Measurements from ENCODE around the gene TMPRSS7. TPM values are rescaled to one million over a fixed set of nuclear protein-coding genes. Genes with fewer than 3 reads are reported as not detected.

TMPRSS7 gene
- total RNA-seq, 1 experiment from 2014 or later, result 0.12 TPM

DNA sequence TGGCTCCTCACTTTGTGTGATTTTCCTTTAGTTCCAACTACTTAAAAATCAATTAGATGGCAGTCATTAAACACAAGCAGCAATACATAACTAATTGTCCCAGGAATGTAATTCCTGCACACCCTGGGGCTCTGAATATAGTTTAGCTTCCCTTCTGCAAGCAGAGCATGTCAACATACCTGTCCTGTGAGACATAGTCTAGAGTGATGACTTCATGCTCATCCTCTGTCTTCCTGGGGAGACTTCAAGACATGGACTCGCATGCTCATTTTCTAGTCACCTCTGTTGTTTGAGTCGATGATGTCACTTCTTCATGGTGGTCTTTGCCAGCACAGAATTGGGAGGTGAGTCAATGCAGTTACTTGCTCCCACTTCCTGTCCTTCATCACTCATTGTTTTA, 67.4 kb downstream of the TMPRSS7 start:
- peak; percentile 16 for DNase-seq (ENCODE audit: low spot score)

DNA sequence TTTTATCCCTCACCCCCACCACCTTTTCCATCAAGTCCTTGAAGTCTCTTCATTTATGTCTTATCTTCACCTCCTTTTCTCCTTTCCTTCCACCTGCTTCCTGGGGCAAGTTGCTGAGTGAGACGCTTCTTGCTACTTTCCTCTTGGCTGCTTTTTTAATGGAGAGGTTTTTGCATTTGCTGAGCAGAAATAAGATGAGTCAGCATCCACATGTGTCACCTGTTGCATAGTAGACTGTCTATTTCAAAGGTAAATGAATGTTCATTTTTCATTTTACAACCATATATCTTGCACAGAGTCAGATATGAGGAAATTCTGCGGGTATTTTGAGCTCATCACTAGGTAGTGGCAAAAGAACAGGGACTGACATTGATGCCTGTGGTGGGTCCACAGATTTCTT, 70.2 kb downstream of the TMPRSS7 start:
- DNase-seq (ENCODE audit: low spot score), result no peak

DNA sequence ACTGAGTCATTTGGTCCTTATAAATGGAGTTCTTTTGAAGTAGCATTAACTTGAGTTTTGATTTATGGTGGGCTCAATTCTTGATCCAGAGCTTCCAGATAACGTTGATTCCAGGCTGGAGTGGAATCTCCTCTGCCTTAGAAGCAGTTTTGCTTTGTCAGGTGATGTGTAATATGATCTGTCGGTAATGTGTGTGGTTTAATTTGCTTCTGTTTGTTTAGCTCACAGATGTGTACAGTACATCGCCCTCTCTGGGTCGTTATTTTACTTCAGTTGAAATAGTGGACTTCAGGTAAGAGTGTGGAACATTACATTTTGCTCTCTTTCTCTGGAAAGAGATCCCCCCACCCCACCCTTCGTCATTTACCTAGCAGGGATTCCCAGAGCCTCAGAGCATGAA, 74.8 kb downstream of the TMPRSS7 start:
- peak; percentile 25 for DNase-seq (ENCODE audit: low spot score)

DNA sequence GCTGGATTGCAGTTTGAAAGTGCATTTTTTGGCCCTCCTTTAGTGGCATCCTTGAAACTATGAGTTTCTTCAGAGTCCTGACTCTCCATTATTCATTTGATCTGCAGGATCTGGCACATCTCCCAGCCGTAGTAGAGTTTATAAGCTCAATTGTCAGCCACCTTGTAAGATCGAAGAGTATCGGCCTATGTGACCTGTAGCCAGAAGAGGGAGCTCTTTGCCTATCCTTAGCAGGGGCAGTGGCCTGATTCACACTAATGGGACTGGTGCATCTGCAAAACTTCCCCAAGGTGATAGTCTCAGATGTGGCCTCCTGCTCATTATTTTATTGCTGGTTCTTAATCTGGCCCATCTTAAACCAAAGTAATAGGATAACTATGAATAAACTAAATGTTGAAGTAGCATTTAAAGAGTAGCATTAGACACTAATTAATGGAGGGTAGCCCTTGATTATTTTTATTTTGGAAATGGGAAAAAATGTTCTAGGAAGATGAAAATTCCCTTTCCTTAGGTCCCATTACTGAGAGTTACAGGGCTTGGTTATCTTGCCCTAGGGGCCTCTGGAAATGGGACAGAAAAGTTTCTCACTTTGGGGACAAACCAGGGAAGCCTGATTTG, 77.4 kb downstream of the TMPRSS7 start:
- peak; percentile 49 for DNase-seq (ENCODE audit: low spot score)

DNA sequence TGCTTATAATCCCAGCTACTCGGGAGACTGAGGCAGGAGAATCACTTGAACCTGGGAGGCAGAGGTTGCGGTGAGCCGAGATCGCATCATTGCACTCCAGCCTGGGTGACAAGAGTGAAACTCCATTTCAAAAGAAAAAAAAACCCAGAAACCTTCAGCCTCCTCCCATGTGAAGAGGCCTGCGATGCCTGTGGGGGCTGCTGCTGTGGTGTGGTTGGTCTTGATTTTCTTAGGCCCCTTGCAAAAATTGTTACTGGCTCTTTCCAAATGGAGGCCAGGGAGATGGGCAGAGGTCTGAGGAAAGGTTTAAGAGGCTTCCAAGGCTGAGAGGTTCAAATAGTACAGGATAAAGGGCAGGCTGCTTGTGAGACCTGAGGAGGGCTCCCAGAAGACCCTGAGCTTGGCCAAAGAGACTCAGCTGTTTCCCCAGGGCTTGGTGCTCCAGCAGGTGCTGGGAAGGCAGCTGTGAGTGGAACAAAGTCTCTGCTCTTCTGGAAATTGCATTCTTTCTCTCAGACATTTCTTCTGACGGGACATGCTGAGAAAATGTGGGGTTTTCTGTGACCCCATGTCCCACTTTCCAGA, 80.1 kb downstream of the TMPRSS7 start:
- no peak for DNase-seq (ENCODE audit: low spot score)

DNA sequence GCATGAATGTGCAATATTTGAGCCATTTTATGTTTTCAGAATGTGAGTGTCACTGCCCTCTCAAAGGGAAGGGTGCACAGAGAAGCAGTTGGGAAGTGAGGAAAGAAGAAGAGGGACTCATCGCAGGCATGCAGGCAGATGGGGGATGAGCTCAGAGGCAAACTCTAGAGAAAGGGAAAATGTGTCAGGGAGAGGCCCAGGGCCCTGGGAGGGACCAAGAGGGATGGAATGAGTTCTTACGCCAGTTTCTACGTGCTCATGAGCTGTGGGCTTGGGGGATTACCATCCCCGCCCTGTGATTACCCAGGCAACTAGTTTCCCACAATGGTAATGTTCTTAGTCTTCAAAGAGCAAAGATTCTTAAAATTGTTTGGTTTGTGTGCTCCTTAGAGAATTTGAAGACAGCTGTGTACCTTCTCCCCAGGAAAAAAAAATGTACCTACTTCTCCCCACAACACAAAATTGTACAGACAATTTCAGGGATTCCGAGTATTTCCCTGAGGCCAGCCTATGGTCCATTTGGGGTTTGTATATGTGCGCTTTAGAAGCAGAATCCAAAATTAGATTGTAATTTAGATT, 80.7 kb downstream of the TMPRSS7 start:
- no peak for DNase-seq (ENCODE audit: low spot score)

DNA sequence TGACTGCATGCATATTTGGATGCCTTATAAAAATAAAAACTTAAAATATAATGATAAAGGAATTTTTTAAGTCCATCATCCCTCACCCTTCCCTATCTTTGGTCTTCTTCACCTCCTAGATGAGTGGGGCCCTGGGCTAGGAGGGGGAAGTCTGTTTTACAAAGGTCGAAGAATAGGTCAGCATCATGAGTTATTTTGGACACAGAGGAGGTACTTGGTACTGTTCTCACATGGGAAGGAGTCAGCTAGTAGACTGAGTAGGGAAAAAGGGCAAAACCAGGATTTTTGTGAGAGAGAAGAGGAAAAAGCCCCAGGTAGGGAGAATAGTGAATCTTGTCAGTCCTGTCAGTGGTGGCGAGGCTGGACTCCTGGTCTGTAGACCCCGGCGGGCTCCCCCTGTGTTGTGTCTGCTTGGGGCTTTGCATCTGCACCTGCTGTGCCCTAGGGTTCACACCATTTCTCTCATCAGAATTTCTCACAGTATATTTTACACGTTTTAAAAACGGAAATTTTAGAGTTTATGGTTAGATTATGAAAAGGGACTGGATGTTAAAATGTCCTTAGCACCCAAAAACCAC, 81.4 kb downstream of the TMPRSS7 start:
- no peak for DNase-seq (ENCODE audit: low spot score)

DNA sequence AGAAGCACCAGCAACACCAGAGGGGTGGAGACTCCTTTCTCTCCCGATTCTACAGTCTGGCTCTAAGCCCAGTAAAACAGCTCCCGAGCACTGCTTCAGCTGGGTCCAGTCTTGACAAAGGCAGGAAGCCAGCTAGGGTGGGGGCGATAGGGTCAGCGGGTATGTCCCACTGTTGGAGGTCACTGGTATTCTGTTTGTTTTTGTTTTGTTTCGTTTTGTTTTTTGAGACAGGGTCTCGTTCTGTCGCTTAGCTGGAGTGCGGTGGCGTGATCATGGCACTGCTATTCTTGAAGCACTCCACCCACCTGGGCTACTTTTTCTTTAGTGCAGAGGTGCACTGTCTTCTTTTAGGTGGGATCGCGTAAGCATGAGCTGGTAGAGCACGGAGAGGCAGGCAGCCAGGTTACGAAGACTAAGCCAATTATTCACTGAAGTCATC, 82.2 kb downstream of the TMPRSS7 start:
- no peak for DNase-seq (ENCODE audit: low spot score)

DNA sequence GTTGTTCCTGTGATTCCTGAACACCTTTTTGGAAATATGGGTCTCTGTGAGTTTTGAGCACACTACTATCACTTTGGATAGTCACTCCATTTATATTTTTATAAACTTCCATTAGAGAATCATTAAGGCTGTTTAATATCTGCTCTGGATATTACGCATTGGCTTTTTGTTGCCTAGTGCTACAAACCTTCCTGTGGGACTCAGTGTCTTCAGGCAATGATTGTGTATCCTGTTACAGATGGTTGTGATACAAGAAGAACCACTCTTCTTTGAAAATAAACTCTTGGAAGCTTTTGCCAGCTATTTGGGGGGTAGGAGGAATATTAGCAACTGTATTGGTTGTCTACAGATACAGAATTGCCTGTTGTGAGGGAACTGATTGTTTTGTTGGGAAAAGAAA, 82.9 kb downstream of the TMPRSS7 start:
- DNase-seq (ENCODE audit: low spot score), result no peak

DNA sequence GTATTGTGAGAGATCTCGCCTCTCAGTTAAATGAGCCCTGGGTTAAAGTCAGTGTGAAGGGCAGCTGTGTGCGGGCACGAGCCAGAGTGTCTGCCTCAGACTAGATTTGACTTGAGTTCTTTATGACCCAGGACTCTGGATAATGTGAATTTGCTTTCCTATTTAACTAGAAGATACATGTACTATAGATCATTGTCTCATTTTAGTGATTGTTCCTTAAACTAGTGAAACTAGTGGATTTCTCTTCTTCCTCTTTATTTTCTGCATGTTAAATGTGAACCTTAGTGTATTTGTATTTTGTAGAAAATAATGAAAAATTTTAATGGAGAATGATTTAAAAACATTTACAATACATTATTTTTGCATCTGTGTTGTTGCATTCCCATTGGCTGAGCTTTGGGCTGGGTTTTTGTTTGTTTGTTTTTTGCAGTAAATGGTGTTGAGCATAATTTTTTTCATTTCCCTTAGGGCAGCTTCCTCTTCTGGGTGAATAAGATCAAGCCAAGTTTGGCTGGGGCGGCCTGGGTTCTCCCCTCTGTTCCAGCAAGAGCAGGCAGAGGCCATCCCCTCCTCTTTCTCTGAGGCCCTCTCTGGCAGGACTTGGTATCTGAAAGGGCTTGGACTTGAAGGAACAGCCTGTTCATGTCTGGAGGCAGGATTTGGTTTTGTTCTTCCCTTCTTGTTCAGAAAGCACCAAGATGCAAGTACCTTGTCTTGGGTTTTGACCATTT, 83.5 kb downstream of the TMPRSS7 start:
- DNase-seq (ENCODE audit: low spot score), result no peak

DNA sequence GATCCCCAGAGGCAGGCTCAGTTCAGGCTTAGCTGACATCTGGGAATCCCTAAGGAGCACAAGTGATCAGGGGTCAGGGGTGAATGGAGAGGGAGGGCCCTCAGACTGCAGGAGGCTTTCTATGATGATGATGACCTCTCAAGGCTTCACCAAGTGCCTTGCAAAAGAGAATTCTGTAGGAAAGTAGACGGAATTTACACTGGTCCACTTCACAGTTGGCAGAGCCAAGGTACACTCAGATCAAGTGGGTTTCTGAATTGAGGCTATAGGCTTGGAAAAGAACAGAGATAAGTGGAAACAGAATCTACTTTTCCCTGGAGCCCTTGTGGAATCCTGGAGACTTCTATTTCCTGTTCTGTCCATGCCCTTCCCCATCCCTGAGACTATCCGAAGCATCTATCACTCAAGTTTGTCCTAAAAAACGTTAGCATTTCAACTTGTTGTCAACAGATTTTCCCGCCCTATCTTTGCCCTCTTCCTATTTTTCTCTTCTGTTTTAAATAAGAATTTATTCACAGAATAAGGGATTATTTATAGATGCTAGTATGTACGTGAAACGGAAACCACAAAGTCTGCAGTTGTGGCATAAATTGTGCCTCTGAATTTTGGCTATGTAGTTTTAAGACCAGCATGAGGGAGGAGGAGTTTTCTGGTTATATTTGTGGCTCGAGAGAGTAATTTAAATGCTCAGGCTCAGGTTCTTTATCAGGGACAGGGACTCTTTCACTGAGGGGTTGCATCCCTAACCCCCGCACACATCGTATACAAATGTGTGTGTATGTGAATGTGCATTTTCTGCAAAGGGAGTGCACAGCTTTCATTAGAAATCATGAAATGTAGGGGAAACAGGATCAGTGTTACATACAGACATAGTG, 85.7 kb downstream of the TMPRSS7 start:
- DNase-seq (ENCODE audit: low spot score), result no peak

DNA sequence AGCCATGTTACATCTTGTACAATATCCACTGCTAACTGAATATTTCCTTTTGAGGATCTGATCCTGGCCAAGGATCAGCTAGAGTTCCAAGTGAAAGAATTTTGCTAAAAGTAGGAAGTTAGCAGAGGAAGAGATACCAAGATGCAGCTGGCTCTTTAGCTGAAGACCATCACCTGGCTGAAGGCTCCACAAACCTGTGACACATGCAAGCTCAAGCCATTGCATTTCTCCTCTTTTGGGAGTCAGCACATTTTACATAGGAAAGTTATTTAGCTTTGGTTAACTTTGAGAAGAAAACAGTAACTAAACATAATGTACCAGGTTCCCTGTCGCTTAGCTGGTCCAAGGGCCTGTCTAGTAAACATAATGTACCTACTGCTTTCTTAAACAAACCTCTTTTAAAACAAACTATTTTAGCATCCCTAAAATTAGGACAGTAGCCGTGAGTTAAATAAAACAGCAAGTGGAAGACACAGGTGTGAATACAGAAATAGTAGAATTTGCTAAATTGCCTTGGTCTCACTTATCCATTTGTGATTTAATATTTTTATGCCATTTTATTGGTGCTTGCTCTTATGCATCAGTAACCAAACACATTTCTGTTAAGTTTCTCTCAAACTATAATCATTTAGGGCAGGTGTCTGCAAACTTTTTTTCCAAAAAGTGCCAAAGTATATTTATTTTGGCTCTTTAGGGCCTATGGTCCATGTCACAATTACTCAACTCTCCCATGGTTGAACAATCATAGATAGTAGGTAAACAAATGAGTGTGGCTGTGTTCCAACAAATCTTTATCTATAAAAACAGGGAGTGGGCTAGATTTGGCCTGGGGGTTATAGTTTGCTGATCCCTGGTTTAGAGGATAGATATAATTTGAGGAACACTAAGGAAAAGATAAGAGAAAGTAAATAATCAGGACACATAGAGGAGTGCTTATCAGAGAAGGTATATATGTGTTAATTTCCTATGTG, 87.3 kb downstream of the TMPRSS7 start:
- no peak for DNase-seq (ENCODE audit: low spot score)

DNA sequence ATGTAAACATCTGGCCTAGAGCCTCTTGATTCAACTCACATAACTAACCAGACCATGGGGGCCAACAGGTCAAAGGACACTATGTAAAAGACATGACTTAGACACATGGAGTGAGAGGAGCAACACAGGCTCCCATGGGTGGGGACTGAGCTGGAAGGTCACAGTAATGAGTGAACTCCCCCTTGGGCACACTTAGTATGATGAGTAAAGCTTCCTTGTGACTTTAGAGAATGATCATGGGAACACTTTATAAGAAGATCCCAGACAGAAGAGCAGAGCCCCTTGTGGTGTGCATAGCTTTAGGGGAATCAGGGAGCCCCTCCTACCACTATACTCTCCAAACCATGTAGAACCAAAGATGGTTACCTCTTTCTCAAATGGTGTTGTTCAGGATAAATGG, 88.3 kb downstream of the TMPRSS7 start:
- no peak for DNase-seq (ENCODE audit: low spot score)

DNA sequence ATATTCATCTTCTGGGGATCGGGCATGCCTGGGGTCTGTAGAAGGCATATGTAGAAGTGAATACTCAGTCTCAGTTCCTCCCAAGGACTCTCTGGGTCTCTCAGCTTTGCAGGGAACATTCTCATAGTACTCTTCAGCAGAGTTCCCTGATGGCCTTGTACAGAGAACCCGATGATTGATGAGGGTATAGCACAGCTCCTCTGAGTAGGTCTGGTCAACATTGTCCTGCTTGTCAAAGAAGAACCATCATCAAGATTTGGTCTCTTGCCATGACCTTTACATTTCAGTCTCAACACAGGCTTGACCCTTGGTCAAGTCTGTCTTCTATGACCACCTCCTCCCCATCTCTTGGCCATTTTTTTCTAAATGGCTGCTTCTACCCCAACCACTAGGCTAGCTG, 89.0 kb downstream of the TMPRSS7 start:
- no peak for DNase-seq (ENCODE audit: low spot score)

DNA sequence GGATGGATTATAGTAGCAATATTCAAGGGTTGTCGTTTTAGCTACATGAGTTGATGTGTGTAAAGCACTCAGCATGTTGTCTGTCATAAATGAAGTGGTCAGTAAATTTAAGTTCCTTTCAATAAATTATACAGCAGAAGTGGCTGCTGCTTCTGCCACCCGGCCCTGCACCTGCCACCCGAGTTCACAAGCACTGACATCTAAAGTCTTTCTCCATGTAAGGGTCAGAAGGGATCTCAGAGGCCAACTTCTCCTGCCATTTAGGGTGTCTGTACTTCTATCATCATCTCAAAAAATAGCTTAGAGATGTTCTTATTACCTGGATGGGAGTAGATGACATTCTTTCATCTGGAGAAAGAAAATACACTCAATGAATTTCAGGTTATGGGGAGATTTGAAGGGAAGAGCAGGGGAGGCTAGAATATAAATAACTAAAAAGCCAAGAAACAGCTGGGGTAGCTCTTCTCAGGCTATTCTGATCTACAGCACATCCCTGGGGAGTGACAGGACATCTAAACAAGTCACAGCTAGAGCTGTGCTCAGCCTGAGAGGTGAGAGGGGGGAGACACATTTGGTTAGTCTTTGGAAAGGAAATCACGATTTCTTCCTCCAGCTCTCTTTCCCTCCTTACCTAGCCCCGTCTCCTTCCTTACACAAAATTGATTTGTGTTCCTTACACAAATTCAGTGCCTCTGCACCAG, 90.5 kb downstream of the TMPRSS7 start:
- DNase-seq (ENCODE audit: low spot score), result no peak

DNA sequence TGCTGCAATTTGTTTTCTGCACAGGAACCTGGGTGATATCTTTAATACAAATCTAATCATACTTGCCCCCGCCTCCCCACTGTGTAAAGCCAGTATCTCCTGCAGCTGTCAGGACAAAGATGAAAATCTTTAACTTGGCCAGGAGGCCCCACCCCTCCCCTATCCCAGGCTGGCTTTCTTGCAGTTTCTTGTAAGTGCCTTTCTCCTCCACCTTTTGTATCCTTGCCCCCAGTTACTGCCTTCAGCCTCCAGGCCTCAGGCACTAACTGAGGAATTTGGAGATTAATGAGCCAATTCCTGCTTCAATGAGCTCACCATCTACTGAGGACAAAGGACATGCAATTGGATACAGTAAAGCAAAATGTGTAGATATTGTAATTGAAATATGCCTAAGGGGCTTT, 92.0 kb downstream of the TMPRSS7 start:
- DNase-seq (ENCODE audit: low spot score), result no peak

DNA sequence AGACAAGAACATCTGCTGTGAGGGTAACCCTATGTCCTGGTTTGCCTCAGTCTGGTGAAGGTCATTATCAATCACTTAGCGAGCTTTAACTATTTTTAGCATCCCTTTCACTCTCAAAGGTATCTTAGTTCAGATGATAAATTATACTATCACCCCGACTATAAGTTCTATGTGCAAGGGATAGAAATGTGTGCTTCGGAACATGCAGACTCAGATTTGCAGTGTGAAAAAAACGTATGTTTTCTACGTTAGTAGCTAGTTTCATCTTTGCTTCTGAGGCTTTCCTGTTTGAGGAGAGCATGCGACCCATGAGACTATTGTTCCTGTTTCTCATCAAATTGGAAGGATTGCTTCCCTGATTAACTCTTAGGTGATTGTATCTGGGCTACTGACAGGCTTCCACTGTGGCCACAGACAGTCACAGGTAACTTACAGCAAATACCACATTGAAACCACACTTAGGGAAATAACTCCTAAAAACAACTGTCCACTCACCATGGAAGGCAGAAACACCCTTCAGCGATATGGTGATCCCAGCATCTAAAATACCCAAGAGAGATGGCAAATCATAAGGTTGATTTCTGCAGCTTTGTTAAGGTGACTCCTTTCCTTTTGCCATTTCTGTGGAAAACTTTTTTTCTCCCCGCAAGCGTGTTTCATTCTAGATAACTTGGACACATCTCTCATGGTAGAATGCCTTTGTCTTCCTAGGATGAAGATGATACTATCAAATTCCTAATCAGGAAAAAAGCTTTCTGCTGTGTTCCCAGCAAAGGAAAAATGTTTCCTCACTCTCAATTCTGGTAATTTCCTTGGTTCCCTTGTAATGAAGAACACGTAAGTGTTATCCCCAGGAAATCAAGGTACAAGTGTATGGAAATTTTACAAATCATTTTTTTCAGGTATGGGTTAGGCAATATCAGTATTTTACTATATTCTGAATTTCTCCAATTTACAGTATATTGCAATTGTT, 93.3 kb downstream of the TMPRSS7 start:
- no peak for DNase-seq (ENCODE audit: low spot score)
